Keratinocyte (primary cell): Measurements from ENCODE around the gene GTF2F1. TPM values are rescaled to one million over a fixed set of nuclear protein-coding genes. Genes with fewer than 3 reads are reported as not detected.
"Not testable (repeated sequence)": the region's sequence is repeated elsewhere in the genome, so short reads cannot be mapped to it uniquely, and the experiment has no call there.

Source experiments
- DNase-seq: peaks from one replicate; pipeline ENCODE4 v3.0.0-alpha.2; 2011; ENCODE audit warnings: low read depth, missing footprints, low spot score
- FAIRE-seq: peaks from 2 replicates; lab custom pipeline; 2011; peaks lifted over from hg19 to GRCh38; lab: Jason Lieb, UNC
- H2AFZ ChIP-seq: 2 replicates; pipeline ENCODE4 v1.6.0; 2012; ENCODE audit warnings: low read length, control low read depth, inconsistent platforms; ENCODE audit not compliant: control insufficient read depth
- H3K27ac ChIP-seq: 2 replicates; pipeline ENCODE4 v1.5.1; 2011; ENCODE audit warnings: low read length; ENCODE audit not compliant: control insufficient read depth, insufficient read depth
- H3K27me3 ChIP-seq: 3 replicates; pipeline ENCODE4 v1.6.0; 2011; ENCODE audit warnings: low read length; ENCODE audit not compliant: control insufficient read depth, insufficient read depth; ENCODE audit errors: extremely low read depth
- H3K36me3 ChIP-seq, 2 experiments: 2 replicates in 1 of 2; 3 replicates in 1 of 2; pipeline ENCODE4 v1.5.1; 2011; ENCODE audit warnings: low read length in 2 of 2, mild to moderate bottlenecking in 1 of 2; ENCODE audit not compliant: control insufficient read depth in 2 of 2, insufficient read depth in 2 of 2; ENCODE audit errors: extremely low read depth in 1 of 2
- H3K4me1 ChIP-seq: 3 replicates; pipeline ENCODE4 v1.5.1; 2011; ENCODE audit warnings: low read length; ENCODE audit not compliant: control insufficient read depth, insufficient read depth; ENCODE audit errors: extremely low read depth
- H3K4me2 ChIP-seq: 3 replicates; pipeline ENCODE4 v1.6.0; 2011; ENCODE audit warnings: low read depth, low read length; ENCODE audit not compliant: control insufficient read depth, insufficient read depth; ENCODE audit errors: extremely low read depth
- H3K4me3 ChIP-seq, 3 experiments: fragments of 200-600 bp in 1 of 3; sonication (generic) in 1 of 3; 2 replicates in 2 of 3; 3 replicates in 1 of 3; pipeline ENCODE4 v1.5.1; 2011 to 2016; ENCODE audit warnings: low read length in 3 of 3, mild to moderate bottlenecking in 3 of 3, control low read depth in 2 of 3, inconsistent platforms in 1 of 3, low read depth in 1 of 3, mixed read lengths in 1 of 3, mixed run types in 1 of 3, moderate library complexity in 1 of 3; ENCODE audit not compliant: control insufficient read depth in 2 of 3, insufficient read depth in 2 of 3; ENCODE audit errors: extremely low read depth in 1 of 3
- H3K79me2 ChIP-seq: 2 replicates; pipeline ENCODE4 v1.6.0; 2012; ENCODE audit warnings: low read length; ENCODE audit not compliant: control insufficient read depth, insufficient read depth
- H3K9ac ChIP-seq: 3 replicates; pipeline ENCODE4 v1.6.0; 2011; ENCODE audit warnings: low read length; ENCODE audit not compliant: control insufficient read depth, insufficient read depth; ENCODE audit errors: extremely low read depth
- H3K9me1 ChIP-seq: 3 replicates; pipeline ENCODE4 v1.6.0; 2011; ENCODE audit warnings: low read length; ENCODE audit not compliant: control insufficient read depth, insufficient read depth; ENCODE audit errors: extremely low read depth
- H3K9me3 ChIP-seq: 2 replicates; pipeline ENCODE4 v1.5.1; 2012; ENCODE audit warnings: low read depth, low read length; ENCODE audit not compliant: control insufficient read depth
- H4K20me1 ChIP-seq: 3 replicates; pipeline ENCODE4 v1.6.0; 2011; ENCODE audit warnings: low read length; ENCODE audit not compliant: control insufficient read depth, insufficient read depth; ENCODE audit errors: extremely low read depth
- CTCF ChIP-seq, 3 experiments: IDR thresholded peaks in 1 of 3; conservative IDR thresholded peaks in 1 of 3; optimal IDR thresholded peaks in 1 of 3; 2 replicates in 2 of 3; 3 replicates in 1 of 3; pipeline versions ENCODE3 to v1.5.1; 2011; ENCODE audit warnings: low read length in 3 of 3, mild to moderate bottlenecking in 3 of 3, moderate library complexity in 2 of 3, control low read depth in 1 of 3, inconsistent platforms in 1 of 3; ENCODE audit not compliant: insufficient read depth in 2 of 3; ENCODE audit errors: extremely low read depth in 1 of 3
- EZH2 ChIP-seq: IDR thresholded peaks from one replicate; pipeline ENCODE4 v1.6.1; 2012; ENCODE audit warnings: inconsistent platforms, mild to moderate bottlenecking, low read length, moderate library complexity
- dilution Hi-C: fragments of 300-500 bp; cut with MboI; formaldehyde crosslinking; loops from one replicate; pipeline ENCODE4 v1.7.0; 2020; ENCODE audit warnings: low sequenced_read_pairs; ENCODE audit not compliant: extremely low pct_ligation_motif_present
- polyA plus RNA-seq, 5 experiments: library from polyadenylated mRNA; depleted of rRNA in 3 of 5; stranded (reverse) in 3 of 5; stranded (forward) in 1 of 5; unstranded in 1 of 5; fragments of >200 nt; gene quantifications; 1 replicate in 1 of 5; 2 replicates in 3 of 5; 3 replicates in 1 of 5; pipeline versions ENCODE4 v1.2.1 to v1.2.3, GENCODE V29; 2011 to 2012; ENCODE audit warnings: missing spikeins in 2 of 5, low read depth in 1 of 5, low replicate concordance in 1 of 5

The GTF2F1 gene
- polyA plus RNA-seq, 1 donor (not counting 4 experiments of a cell fraction or from before 2014, with no cell fraction given) = 37.3 TPM

GRCh38 chr19:6431891-6432290 is 38.9 kb upstream of the GTF2F1 start:
- H3K27ac ChIP-seq = no peak overlapping the region
- dilution Hi-C loops = no loop called here
- H3K79me2 ChIP-seq = no peaks in the 10 kb centered on the region
- H3K36me3 ChIP-seq = no peaks in the 10 kb centered on the region
- TF ChIP-seq CTCF (optimal IDR thresholded peaks at IDR 0.05 in 1 of 3, IDR thresholded peaks at IDR 0.05 in 1 of 3, conservative IDR thresholded peaks at IDR 0.05 in 1 of 3; ENCODE audit: extremely low read depth in 1 of 3, insufficient read depth in 2 of 3, low read length in 3 of 3) = no peak
- no peak for TF ChIP-seq EZH2
- H3K9me1 ChIP-seq = no peaks in the 10 kb centered on the region
- no peak overlapping the region for H3K4me3 ChIP-seq
- H3K4me1 ChIP-seq = no peaks in the 10 kb centered on the region
- no peaks in the 10 kb centered on the region for H3K9me3 ChIP-seq
- H2AFZ ChIP-seq = no peak overlapping the region
- H3K9ac ChIP-seq = no peak overlapping the region
- FAIRE-seq (no peak), DNase-seq (no peak)
- no peaks in the 10 kb centered on the region for H4K20me1 ChIP-seq
- H3K27me3 ChIP-seq = no peaks in the 10 kb centered on the region
- no peak overlapping the region for H3K4me2 ChIP-seq

GRCh38 chr19:6429419-6430221 is 36.7 kb upstream of the GTF2F1 start:
- no peaks in the 10 kb centered on the region for H3K79me2 ChIP-seq
- H3K4me1 ChIP-seq = peaks cover 4% of the 10 kb centered on the region
- H3K4me3 ChIP-seq = no peak overlapping the region
- dilution Hi-C loops = no loop called here
- H3K9ac ChIP-seq = no peak overlapping the region
- H3K9me1 ChIP-seq = no peaks in the 10 kb centered on the region
- H4K20me1 ChIP-seq = no peaks in the 10 kb centered on the region
- H2AFZ ChIP-seq = peak overlapping the region; percentile 19
- TF ChIP-seq EZH2 (no peak), CTCF (optimal IDR thresholded peaks at IDR 0.05 in 1 of 3, IDR thresholded peaks at IDR 0.05 in 1 of 3, conservative IDR thresholded peaks at IDR 0.05 in 1 of 3; ENCODE audit: extremely low read depth in 1 of 3, insufficient read depth in 2 of 3, low read length in 3 of 3) (no peak)
- H3K27ac ChIP-seq = no peak overlapping the region
- DNase-seq = no peak
- no peaks in the 10 kb centered on the region for H3K27me3 ChIP-seq
- H3K36me3 ChIP-seq = no peaks in the 10 kb centered on the region
- no peak for FAIRE-seq
- no peak overlapping the region for H3K4me2 ChIP-seq
- no peaks in the 10 kb centered on the region for H3K9me3 ChIP-seq

GRCh38 chr19:6428692-6429418 is 35.9 kb upstream of the GTF2F1 start:
- H3K9me3 ChIP-seq, H3K9me1 ChIP-seq, H3K27ac ChIP-seq, FAIRE-seq, H3K27me3 ChIP-seq, H4K20me1 ChIP-seq, H3K79me2 ChIP-seq, dilution Hi-C loops, H3K4me1 ChIP-seq, H3K9ac ChIP-seq, DNase-seq, H3K36me3 ChIP-seq, H3K4me2 ChIP-seq, H3K4me3 ChIP-seq, H2AFZ ChIP-seq: not testable (repeated sequence)
